SKM-1 treated with dmso at 0.1 percent for 144 hours (cell line): ENCODE results near the gene NKG7.

Source experiments
- DNase-seq: peaks from one replicate; lab custom pipeline; 2025; ENCODE audit not compliant: unreplicated experiment; lab: John Stamatoyannopoulos, UW

Gene NKG7

DNA sequence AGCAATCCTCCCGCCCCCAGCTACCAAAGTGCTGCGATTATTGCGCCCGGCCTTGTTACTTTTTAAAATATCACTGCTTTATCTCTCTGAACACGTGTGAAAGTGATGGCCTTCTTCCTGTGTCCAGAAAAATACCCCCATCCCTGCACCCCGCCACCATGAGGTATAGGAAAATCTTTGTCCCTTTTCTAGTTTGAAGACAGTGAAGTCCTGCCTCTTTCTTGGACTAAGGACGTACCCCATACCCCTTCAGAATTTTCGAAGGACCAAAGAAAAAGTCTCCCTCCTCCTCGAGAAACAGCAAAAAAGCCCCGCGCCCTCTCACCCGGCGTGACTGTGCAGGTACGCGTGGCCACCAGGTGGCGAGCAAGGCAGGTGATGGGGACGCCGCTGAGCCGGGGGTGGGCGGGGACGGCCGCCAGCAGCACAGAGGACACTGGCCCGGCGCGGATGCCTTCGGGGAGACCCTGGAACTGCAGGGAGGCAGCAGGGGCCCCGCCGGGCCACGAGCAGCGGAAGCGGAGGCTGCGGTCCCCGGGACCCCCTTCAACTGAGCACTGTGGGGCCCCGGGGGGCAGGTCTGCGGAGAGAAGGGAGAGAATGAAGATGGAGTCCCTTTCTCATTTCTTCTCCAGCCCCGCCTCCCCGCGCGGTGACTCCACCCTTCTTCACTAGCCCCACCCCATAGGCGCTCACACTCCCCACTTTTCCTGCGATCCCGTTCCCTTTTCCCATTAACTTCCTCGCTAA lies 33.7 kb downstream of the NKG7 start:
- DNase-seq, result peak; percentile 44

DNA sequence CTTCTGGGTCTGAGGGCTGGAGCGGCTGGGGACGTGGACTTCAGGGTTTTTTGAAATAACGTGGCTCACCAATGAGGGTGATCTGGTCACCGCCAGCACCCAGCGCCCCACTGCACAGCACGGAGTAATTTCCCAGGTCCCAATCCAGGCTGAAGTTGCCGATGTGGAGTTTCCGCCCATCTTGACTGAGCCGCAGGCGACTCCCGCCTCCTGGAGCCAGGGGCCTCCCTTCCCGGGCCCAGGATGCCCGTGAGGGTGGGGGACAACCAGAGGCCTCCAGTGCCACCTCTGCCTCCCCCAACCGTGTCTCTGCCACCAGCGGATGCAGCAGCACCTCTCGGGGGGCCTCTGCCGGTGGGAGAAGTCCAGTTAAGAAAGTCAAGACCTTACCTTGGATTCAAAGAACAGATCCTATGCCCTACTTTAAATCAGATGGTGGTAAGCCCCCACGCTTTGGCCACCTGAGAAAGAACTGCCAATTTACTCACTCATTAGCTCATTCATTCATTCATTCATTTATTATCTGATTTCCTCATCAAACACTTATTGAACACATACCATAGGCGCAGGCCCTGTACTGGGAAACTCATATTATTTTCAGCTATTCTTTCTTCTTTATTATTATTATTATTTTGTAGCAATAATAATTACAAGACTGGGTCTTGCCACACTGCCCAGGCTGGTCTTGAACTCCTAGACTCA lies 34.4 kb downstream of the NKG7 start:
- DNase-seq, result no peak

DNA sequence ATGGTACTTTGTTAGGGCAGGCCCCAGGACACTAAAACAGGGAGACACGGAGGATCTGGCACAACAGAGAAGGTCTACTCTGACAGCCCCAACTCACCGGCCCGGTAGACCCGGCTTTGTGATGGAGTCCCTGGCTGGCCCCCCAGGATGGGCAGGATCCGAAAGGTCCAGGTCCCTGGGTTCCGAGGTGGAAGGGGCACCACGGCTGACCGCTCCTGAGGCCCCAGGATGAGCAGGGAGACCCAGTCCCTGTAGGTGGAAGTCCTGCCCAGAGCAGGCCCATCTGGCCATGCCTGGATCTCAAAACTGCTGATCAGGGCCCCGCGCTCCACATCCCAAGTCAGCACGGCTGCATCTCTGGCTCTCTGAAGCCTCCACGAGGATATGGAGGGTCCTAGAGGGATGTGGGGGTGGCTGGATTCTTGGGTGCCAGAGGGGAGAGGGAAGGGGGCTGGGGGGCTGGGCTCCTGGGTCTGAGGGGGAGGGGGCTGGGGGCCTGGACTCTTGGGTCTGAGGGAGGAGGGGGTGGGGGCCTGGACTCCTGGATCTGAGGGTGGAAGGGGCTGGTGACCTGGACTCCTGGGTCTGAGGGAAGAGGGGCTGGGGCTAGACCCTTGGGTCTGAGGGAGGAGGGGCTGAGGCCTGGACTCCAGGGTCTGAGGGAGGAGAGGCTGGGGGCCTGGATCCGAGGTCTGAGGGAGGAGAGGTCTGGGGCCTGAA lies 35.2 kb downstream of the NKG7 start:
- no peak for DNase-seq

DNA sequence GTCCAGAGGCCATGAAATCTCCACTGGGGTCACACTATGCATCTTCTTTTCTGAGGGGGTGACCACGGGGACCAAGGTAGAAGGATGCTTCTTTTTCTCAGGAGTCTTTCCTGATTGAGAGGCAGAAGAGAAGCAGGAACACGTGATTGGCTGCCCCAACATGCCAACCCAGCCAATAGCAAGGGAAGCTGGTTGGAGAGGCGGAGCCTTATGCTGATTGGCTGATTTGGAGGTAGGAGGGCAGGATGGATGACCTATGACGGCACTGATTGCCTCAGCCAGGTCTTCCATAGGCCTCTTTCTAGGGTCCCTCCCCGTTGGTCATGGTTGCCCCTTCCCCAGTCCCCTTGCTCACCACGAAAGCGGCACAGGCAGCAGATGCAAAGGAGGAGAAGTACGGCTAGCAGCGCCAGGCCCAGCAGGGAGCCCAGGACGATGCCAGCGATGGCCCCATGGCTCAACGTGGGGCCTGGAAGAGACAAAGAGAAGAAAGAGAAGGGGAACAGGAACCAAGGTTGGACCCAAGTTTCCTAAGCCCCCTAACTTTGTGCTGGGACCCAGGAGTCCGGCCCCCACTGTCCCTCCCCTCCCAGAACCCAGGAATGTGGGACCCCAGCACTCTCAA lies 38.5 kb downstream of the NKG7 start:
- no peak for DNase-seq

DNA sequence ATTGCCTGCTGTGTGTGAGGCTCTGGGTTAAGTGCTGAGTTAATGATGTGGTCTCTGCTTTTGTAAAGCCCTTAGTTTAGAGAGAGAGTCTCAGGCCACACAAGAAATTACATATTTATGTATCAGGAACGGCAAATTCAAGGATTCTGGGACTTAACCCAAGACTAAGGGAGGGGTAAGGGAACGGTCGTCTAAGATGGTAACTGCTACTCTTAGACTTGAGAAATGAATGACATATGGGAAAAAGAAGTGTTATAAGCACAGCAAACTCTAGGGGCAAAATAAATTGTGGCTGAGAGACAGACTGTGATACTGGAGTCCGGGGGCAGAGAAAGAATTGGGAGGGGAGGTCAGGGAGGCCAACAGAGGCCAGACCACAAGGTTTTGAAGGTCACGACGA lies 40.7 kb downstream of the NKG7 start:
- no peak for DNase-seq

DNA sequence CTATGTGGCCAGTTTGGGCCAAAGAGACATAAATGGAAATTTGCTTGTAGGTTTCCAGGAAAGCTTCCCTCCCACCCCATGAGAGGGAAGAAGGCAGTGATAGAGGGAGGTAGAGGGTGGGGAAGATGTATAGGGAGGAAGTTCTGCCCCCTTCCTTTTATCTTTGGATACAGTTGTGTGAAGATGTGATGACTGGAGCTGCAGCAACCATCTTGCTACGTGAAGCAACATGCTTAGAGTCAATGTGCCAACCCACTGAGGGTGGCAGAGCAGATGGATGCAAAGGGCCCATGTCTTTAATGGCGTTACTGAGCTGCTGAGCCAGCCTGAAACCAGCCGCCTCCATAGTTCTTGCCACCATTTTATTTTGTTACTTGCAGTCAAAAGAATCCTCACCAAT lies 41.3 kb downstream of the NKG7 start:
- DNase-seq, result no peak

DNA sequence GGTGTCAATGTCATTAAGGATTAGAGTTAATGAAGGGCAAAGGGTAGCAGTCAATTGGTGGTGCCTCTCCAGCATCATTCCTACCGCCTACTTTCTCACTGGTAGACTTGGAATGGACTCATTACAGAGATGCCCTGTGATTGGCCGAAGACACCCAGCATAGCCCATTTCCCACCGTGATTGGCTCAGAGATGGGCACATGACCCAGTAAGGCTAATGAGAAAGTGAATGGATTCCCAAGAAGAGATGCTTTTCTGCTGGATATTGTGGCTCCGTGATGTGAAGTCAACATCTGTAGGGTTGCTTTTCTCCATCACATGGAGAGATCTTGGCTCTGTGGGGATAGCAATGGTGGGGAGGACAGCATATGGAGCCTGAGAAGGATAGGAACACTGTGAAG lies 42.1 kb downstream of the NKG7 start:
- DNase-seq, result no peak

DNA sequence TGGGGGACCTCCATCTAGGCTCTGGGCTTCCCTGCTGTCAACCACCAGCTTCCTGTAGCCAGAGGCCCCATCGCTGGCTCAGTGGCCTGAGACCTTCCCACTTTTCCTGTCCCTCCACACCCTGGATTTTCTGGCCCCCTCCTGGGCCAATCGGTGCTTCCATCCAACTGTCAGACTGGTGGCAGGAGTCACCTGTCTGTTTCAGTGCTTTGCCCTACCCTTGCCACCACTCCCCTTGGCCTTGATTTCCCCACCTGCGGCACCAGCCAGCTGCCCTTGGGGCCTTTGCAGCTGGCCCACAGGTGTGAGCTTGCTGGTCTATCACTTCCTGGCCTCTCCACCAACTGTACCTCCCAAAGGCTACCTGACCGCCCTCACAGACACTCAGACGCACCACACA lies 43.0 kb downstream of the NKG7 start:
- DNase-seq, result no peak

DNA sequence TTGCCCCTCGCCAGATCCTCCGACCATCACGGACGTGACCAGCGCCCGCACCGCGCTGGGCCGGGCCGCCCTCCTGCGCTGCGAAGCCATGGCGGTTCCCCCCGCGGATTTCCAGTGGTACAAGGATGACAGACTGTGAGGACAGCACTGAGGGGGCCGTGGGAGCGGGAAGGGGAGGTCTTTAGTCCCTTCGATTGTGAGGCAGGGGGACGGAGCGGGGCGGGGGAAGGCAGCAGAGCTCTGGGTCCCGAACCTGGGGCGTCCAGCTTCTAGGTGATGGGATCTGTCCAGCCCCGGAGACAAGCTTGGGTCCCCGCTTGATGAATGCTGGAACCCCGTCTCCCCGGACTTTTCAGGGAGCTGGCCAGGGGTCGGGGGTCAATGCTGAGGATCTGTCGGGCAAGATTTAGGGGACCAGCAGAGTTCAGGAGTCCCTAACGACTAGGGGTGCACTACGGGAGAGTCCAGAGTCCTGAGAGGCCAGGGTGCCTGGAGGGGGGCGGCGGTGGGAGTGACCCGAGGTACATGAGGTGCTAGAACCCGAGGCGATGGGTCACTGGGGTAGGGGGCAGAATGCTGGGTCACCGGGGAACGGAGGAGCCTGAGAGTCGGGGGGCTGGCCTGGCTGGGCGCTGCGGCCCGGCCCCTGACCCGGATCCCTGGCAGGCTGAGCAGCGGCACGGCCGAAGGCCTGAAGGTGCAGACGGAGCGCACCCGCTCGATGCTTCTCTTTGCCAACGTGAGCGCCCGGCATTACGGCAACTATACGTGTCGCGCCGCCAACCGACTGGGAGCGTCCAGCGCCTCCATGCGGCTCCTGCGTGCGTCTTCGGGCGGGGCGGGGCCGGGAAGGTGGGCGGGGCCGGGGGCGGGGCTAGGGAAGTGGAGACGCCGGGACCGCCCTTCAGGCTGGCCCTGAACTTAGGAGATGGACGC lies 45.1 kb downstream of the NKG7 start:
- DNase-seq, result no peak

DNA sequence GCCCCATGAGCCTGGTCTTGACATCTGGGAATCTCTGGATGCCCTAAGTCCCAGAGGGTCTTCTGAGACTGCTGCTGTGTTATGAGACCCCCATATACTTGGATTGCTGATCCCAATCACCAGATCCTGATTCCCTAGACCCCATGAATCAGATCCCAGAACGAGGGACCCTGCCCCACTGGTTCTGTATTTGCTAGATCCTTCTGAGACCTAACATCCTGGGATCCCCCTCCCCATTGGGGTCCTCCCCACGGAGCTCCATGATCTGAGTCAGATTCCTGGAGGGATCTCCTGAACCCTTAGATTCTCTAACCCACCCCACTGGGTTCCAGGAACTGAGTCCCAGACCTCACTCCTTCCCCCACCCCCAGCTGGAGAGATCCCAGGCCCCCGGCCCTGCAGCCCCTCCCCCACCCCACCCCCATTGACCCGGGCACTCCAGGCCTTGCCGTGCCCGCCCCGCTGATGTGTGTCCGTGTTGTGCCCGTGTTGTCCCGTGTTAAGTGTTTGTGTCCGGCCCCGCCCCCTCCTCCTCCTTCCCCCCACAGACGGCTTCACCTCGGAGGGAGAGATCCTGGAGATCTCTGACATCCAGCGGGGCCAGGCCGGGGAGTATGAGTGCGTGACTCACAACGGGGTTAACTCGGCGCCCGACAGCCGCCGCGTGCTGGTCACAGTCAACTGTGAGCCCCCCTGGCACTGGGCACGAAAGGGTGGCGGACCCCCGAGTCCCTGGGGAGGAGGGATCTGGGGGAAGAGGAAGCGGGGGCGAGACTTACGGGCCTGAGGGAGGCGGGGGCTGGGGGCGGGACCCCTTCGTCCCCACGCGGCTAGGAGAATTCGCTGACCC lies 46.0 kb downstream of the NKG7 start:
- DNase-seq, result no peak

DNA sequence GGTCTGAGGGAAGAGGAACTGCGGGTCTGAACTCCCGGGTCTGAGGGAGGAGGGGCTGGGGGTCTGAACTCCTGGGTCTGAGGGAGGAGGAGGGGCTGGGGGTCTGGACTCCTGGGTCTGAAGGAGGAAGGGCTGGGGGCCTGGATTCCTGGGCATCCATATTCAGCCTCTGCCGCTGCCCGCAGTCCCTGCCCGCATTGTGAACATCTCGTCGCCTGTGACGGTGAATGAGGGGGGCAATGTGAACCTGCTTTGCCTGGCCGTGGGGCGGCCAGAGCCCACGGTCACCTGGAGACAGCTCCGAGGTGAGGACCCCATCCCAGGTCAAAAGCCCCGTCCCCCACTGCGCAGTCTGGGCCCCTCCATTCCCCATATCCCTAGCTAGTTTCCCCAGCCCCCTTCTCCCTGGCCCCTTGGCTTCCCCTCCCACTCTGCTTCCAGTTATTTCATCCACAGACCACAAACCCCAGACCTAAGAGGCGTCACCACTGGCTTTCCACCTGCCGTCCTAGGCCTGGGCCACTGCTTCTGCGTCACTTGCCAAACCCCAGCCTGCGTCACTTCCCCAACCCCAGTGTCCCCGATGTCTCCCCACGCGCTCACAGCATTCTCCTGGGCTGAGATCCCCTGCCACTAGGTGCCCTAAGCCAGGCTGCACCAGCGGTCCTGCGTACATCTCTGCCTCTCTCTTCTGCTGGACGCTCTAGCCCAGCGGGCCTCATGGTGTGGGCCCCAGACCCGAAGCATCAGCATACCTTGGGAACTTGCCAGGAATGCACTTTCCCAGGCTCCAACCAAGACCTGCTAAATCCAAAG lies 47.1 kb downstream of the NKG7 start:
- no peak for DNase-seq

DNA sequence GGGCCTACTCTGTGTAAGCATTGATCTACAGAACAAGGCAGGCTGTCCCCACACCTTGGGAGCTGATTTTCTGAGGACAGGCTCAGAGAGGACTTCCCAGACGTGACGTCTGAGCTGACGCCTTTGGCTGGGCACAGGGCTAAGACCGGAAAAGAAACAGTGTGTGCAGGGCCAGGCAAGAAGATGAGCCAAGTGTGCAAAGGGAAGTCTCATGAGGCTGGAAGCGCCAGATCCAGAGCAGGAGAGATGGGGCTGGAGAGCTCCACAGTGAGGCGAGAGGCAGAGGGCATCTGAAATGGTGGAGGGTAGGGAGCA lies 48.3 kb downstream of the NKG7 start:
- no peak for DNase-seq

DNA sequence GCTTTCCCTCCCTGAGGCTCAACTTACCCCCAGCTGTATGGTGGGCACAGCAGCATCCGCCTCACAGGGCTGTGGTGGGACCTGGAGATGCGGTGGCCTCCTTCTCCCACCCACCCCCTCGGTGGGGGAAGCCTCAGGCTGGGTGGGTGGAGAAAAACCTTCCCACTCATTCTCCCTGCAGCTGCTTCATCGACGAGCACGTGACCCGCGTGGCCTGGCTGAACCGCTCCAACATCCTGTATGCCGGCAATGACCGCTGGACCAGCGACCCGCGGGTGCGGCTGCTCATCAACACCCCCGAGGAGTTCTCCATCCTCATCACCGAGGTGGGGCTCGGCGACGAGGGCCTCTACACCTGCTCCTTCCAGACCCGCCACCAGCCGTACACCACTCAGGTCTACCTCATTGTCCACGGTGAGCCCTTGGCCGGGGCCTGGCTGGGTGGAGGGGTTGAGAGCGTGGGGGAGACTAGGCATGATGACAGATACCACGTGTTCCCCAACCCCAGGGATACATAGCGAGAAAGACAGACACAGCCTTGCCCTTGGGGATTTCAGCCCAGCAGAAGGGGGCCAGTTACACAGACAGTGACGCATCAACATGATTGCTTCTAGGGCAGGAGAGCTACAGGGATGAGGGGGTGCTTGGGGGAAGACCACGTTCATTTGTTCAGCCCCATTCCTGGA lies 48.8 kb downstream of the NKG7 start:
- no peak for DNase-seq

DNA sequence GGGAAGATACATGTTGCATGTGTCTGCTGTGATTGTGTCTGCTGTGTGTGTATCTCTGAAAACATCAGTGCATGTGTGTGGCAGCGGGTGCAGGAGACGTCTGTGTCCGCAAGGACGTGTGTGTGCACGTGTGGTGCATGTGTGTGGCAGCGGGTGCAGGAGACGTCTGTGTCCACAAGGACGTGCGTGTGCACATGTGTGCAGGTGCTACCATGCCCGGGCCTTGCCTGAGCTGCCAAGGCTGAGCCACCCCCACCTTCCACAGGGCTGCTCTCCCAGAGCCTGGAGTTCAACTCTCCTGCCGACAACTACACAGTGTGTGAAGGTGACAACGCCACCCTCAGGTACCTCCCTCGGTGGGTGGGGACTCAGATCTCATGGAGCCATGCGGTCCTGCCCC lies 50.7 kb downstream of the NKG7 start:
- no peak for DNase-seq
